AG08396 (cell line): Measurements from ENCODE around the gene LRRC10B.
A peak's percentile ranks its signal among the peaks of the same experiment; 100 is the strongest.

Source experiments
- DNase-seq: peaks from one replicate; pipeline ENCODE4 v3.0.0; 2012; ENCODE audit warnings: low spot score, mixed read lengths

Gene LRRC10B

DNA sequence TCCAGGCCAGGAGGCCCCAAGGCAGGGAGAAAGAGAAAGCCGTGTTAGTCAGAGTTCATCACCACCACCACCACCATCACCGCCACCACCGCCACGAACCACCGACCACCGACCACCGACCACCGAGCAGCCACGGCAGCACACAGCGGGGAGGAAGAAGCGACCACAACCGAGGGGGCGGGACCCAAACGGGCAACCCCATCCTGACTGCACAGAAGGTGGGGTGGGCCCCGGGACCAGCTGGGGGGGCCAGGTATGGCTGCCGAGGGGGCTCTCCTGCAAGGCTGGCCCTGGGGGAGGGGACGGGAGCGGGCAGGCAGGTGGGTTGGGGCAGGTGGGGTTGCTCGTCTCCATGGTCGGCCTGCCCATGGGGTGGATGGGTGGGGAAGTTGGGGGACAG lies 38.1 kb downstream of the LRRC10B start:
- DNase-seq: no peak

DNA sequence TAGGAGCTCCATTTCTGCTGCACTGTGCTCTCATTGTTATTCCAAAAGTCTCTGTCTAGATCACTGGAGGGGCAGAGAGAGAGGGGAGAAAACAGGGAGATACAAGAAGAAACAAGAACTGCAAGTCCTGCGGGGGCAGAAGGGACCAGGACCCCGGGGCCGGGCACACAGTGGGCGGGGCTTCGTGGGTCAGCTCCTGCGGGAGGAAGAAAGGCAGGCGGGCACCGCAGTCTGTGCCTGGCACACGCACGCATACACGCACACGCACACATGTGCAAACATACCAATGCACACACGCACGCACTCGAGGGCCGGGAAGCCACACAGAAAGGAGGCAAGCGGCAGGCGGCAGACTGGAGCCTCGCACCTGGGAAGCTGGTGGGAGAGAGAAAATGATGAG lies 38.7 kb downstream of the LRRC10B start:
- DNase-seq: no peak

DNA sequence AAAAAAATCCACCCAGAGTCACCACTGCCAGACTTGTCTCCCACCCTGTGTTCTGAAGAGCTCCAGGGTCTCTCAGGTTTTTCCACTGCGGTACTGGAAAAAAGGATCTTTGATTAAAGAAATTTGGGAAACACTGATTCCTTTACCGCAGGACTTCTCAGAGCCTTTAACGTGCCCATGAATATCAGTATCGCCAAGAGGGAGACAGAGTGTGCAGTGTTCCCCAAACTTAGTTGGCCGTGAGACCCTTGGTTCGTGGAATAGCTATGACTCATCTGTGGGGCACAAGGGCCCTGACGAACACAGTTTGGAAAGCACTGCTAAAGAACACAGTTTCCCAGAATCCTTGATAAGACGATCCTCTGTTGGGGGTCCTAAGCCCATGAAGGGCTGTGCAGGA lies 40.6 kb downstream of the LRRC10B start:
- DNase-seq: no peak

DNA sequence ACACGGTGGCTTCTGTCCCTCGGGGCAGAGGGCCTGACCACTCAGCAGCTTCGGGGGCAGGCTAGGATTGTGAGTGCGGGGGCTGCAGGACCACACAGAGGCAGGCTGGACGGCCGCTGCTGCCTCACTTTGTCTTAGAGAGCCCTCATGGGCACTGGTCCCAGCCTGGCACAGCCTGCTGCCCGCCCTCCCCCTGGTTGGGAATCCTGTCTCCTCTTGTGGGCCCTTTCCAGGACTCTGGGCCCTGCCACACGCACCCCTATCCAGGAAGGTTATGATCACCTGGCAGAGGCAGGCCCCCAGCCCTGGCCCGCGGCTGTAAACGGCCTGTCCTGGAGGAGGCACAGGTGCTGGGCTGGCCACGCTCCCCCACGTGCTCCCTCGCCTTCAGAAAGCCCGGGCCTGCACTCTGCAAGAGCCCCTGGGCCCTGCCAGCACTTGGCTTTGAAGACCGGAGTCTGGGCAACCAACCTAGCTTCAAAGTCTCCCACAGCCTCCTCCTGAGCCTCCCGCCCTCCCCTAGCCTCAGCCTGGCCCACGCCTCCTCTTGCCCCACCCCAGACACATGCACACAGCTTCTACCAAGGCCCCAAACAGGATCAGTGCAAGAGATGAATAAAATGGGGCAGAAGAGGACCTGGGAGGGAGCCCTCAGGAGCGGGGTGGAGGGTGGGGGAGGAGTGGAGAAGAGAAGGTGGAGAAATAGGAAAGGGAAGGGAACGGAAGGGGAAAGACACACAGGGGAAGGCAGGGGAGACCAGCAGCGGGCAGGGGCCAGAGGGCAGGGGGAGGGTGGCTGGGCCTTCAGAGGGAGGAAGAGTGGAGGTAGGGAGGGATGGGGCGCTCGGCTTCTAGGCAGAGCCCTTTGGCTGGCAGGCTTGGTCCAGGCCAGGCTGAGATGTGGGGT lies 41.4 kb downstream of the LRRC10B start:
- DNase-seq: no peak

DNA sequence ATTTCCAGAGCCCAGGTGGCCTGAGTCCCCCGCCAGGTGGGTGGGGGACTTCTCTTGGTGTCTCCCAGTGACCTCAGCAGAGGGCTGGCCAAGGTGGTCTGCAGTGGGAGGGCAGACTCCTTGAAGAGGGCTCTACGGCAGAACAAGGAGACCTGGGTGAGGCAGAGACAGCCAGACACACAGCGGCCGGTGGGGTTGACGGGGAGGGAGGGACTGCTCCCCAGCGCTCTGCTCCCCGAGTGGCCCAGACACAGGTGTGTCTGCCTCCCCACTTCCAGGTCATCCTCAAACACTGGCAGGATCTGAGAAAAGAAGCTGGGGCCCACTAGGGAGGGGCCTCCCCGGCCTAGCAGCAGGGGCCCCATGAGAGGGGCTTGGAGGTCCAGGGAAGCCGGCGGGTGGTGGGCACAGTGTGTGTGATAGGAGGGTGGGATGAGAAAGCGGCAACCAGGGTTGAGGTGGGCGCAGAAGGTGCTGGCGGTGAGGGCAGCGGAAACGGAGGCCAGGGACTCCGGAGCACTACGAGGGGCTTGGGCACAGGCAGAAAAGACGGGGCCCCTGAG lies 42.2 kb downstream of the LRRC10B start:
- no peak for DNase-seq

DNA sequence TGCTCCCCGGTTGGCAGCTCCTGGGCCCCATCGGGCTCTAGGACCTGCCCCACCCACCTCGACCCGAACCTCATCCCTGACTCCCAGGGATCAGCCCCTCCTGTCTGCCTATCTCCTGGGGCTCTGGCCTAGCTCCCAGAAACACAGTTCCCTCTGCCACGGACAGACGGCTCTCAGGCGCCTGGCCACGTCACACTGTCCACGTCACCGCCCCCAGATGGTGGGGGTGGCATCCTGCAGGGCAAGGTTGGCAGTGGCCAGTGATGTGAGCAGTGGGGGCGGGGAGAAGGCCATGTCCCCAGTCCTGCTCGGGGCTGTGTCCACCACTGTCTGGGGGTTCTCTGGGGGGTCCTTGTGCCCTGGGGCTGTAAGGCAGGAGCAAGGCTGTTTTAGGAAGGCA lies 43.1 kb downstream of the LRRC10B start:
- DNase-seq: peak; percentile 86

DNA sequence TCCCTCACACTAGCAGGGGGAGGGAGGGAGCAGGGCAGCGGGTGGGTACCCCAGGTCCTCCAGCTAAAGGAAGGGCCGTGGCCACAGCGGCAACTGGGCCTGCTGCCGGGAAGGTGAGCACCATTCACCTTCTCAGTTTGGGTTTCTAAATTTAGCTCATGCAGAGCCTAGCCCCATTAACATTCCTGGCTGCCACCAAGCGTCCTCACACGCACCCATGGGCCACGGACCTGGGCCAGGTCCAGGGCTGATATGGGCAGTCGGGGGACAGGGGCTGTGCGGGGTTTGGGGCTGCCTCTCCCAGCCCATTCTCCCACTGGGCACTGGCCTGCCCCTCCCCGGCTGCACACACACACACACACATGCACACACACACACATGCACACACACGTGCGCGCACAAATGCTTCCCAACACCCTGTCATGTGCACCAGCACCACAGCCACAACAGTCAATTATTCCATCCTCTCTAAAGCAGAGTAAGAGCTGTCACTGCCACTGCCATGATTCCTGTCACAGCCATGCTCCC lies 43.6 kb downstream of the LRRC10B start:
- no peak for DNase-seq

DNA sequence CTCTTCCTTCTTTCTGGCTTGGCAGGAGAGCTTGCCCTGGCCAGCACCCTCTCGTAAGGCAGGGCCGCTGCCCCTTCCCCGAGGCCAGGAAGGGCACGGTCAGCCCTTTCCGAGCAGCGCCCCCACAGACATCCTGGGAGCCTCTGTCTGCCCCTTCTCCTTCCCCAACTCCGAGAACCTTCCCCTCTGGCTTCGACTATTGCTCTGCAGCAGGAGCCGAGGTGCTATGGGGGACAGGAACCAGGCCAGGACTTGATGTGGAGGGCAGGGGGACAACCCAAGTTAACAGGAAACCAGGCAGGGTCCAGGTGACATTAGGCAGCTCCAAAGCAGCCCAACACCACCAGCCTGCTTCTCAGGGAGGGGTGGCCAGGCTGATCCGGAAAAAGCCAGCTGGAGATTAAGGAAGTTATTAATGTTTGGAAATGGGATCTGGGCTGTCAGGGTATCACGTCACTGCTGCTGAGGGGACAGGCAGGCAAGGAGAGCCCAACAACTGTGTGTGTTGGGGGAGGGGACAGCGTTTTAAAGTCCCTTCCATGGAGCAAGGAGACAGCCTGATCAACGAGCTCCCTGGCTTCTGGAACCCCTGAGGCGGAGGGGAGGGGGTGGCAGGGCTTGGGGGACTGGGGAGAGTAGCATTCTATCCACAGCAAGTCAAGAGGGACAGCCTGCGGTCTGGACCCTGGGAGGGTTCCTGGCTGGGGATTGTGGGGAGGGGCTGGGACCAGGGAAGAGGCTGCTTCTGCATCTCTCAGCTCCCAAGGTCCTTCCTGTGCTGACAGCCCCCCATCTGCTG lies 45.0 kb downstream of the LRRC10B start:
- no peak for DNase-seq

DNA sequence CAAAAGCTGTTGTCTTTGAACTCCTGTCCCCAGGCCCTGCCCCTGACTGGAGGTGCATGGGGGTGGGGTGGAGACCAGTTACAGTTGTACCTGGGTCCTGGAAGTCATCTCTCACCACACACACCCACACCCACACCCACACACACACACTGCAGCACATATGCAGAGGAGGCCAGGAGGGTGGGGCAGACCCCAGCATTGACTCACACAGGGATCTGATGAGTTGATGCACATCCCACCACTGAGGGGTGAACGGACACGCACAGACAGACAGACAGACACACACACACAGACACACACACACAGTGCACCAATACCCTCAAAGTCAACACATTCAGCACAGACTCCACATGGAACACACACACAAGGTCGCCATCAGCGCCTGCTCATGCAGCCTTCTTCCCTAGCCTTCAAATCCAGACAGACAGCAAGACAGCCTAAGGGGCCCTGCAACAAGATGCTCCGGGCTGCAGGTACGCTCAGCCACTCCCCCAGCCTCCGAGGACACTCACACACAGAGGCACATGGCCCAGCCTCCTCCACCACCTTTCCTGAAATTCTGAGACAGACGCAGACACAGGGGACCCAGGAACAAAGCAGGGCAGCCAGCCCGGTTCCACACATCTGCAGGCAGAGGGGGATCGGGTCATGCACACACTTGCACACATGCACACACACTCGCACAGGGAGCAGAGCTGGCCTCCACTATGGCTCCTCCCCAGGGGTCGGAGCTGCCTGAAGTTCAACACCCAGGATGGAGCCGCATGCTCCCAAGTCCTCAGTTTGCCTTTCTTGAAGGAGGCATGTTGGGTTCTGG lies 45.8 kb downstream of the LRRC10B start:
- DNase-seq: no peak

DNA sequence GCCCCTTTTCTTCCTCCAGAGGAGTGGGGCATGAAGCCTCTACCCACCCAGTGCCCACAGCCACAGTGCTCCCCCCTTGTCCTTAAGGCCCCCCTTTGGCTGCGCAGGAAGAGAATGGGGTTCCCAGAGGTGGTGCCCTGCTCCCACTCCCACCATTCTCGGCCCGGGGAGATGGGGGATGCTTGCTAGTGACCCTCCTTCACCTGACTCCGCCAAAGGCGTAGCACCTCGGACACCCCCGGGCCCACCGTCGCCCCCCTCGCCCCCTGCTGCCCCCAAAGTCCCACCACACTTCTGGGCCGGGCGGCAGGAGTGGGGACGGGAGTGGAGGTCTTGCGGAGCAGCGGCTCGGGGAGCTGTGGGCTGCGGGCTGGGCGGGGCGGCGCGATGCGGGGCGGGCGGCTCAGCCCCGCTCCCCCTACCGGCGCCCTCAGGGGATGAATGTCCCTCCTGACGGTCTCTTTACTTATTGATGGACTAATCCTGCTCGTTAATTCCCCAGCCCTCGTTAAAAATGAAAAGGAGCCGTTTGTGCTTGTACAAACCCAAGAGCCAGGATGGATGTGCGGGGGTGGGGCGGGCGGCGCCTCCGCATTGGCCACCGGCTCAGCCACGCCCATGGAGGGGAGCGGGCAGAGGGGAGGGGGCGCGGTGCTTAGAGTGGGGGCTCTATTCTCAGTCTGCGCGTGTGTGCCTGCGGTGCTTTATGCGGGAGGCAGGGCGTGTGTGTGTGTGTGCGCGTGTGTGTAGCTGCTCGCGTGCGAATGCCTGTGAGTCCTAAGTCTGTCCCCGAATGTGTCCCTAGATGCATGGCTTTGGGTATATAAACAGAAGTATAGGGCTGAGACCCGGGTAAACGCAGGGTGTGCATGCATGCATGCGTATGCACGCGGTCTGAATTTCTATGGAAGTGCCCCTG lies 46.8 kb downstream of the LRRC10B start:
- peak; percentile 64 for DNase-seq

DNA sequence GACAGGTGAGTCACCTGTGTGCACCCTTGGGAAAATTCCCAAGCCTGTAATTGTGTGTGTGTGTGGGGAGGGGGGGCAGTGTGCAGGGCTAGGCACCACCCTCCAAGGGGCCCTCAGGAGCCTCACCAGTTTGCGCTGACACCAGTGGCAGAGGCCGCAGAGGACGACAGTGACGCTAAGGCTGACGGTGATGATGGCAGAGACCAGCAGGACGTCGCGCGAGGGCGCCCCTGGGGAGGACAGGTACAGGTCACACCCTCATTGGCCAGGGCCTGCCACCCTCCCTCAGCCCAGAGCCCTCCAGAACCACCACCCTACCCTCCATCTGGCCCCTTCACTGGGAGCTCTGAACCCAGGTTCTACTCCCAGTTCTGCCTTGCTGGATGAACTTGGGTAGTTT lies 47.4 kb downstream of the LRRC10B start:
- no peak for DNase-seq

DNA sequence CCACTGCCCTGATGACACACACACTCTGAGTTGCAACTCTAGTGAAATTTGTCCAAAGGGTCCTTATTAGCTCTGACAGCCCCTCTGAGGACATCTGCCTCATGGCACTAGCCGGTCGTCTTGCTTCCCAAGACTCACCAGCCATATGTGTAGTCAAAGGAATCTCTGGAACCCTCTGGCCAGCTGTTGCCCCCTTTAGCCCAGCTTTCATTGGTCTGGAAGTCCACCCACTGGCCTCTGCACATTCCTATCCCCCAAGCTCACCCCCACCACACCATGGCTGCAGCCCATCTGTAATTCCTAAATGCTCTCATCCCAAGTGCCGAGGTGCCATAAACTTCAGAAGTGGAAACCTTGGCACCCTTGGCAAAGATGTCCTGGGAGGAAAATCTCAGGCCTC lies 48.1 kb downstream of the LRRC10B start:
- DNase-seq: no peak
